ENCODE results near the gene SMARCB1.

The SMARCB1 gene

GRCh38 chr22:23780146-23780748, 6.5 kb upstream of the SMARCB1 start:
- no peak for DNase-seq (ENCODE audit: low read depth)

GRCh38 chr22:23781065-23781464, 5.7 kb upstream of the SMARCB1 start:
- no peak for DNase-seq (ENCODE audit: low read depth)

GRCh38 chr22:23781511-23782183, 5.1 kb upstream of the SMARCB1 start:
- no peak for DNase-seq (ENCODE audit: low read depth)

- DNase-seq (ENCODE audit: low read depth) = no peak
Measured at GRCh38 chr22:23782252-23782651, 4.5 kb upstream of the SMARCB1 start.

GRCh38 chr22:23782703-23783102, 4.1 kb upstream of the SMARCB1 start:
- no peak for DNase-seq (ENCODE audit: low read depth)

GRCh38 chr22:23783265-23784150, 3.3 kb upstream of the SMARCB1 start:
- DNase-seq (ENCODE audit: low read depth) = no peak

- DNase-seq (ENCODE audit: low read depth) = no peak
Measured at GRCh38 chr22:23784215-23784732, 2.5 kb upstream of the SMARCB1 start.

GRCh38 chr22:23786261-23786710, 480 bp upstream of the SMARCB1 start:
- no peak for DNase-seq (ENCODE audit: low read depth)

GRCh38 chr22:23787600-23787896, 782 bp downstream of the SMARCB1 start:
- DNase-seq (ENCODE audit: low read depth) = no peak

- DNase-seq (ENCODE audit: low read depth) = no peak
Measured at GRCh38 chr22:23787910-23788309, 1.1 kb downstream of the SMARCB1 start.

- no peak for DNase-seq (ENCODE audit: low read depth)
Measured at GRCh38 chr22:23789121-23789520, 2.4 kb downstream of the SMARCB1 start.

GRCh38 chr22:23789638-23790037, 2.9 kb downstream of the SMARCB1 start:
- DNase-seq (ENCODE audit: low read depth) = no peak

- no peak for DNase-seq (ENCODE audit: low read depth)
Measured at GRCh38 chr22:23790819-23791737, 4.3 kb downstream of the SMARCB1 start.

GRCh38 chr22:23791738-23792645, 5.2 kb downstream of the SMARCB1 start:
- DNase-seq (ENCODE audit: low read depth) = no peak

GRCh38 chr22:23793326-23793725, 6.6 kb downstream of the SMARCB1 start:
- DNase-seq (ENCODE audit: low read depth) = no peak

- DNase-seq (ENCODE audit: low read depth) = no peak
Measured at GRCh38 chr22:23796461-23796860, 9.7 kb downstream of the SMARCB1 start.

- no peak for DNase-seq (ENCODE audit: low read depth)
Measured at GRCh38 chr22:23800297-23801237, 13.8 kb downstream of the SMARCB1 start.

- no peak for DNase-seq (ENCODE audit: low read depth)
Measured at GRCh38 chr22:23801238-23801821, 14.6 kb downstream of the SMARCB1 start.

- DNase-seq (ENCODE audit: low read depth) = no peak
Measured at GRCh38 chr22:23801886-23802377, 15.2 kb downstream of the SMARCB1 start.
